Kidney epithelial cell (primary cell): Measurements from ENCODE around the gene ARHGAP8. TPM values are rescaled to one million over a fixed set of nuclear protein-coding genes. Genes with fewer than 3 reads are reported as not detected.

Source experiments
- DNase-seq: peaks from one replicate; pipeline ENCODE4 v3.0.0-alpha.2; 2010; ENCODE audit warnings: low read depth
- H3K27me3 ChIP-seq: 2 replicates; pipeline ENCODE4 v1.6.0; 2011; ENCODE audit warnings: low read length; ENCODE audit not compliant: control insufficient read depth, insufficient read depth
- H3K36me3 ChIP-seq: 2 replicates; pipeline ENCODE4 v1.5.1; 2011; ENCODE audit warnings: low read length; ENCODE audit not compliant: control insufficient read depth, insufficient read depth
- H3K4me3 ChIP-seq: 2 replicates; pipeline ENCODE4 v1.5.1; 2011; ENCODE audit warnings: low read depth, mild to moderate bottlenecking, control low read depth, low read length
- total RNA-seq: library from RNA; depleted of rRNA; stranded (reverse); fragments of >200 nt; gene quantifications from 2 replicates; pipeline ENCODE4 v1.2.3, GENCODE V29; 2015
- TF ChIP-seq, protein P1 (sequence below): IDR thresholded peaks from 2 replicates; pipeline ENCODE4 v1.5.1; 2011; ENCODE audit warnings: mild to moderate bottlenecking, moderate library complexity, low read length, control low read depth, inconsistent platforms; ENCODE audit not compliant: insufficient read depth, poor library complexity, severe bottlenecking

ARHGAP8 gene
- total RNA-seq, 1 donor from 2014 or later, result 22.9 TPM

DNA sequence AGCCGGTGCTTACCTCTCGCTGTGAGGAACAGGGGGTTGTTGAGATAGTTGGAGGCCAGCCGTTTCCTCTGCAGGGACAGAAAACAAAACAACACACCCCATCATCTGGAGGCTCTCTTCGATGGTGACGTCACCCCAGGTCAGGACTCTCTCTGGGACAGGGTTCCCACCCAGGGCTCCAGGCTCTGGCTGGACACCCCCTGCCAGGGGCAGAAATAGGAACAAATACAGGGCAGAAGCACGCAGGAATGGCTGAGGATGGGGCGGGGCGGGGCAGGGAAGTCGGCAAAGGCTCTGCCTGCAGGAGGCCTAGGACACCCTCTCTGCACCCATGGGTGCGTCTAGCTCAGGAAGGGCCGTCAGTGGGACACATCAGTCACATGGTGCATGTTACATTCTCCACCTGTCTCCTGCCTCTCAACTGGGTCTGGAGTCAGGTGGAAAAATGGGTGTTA is 138.9 kb downstream of the ARHGAP8 start:
- no peak for DNase-seq
- TF ChIP-seq, protein P1, sequence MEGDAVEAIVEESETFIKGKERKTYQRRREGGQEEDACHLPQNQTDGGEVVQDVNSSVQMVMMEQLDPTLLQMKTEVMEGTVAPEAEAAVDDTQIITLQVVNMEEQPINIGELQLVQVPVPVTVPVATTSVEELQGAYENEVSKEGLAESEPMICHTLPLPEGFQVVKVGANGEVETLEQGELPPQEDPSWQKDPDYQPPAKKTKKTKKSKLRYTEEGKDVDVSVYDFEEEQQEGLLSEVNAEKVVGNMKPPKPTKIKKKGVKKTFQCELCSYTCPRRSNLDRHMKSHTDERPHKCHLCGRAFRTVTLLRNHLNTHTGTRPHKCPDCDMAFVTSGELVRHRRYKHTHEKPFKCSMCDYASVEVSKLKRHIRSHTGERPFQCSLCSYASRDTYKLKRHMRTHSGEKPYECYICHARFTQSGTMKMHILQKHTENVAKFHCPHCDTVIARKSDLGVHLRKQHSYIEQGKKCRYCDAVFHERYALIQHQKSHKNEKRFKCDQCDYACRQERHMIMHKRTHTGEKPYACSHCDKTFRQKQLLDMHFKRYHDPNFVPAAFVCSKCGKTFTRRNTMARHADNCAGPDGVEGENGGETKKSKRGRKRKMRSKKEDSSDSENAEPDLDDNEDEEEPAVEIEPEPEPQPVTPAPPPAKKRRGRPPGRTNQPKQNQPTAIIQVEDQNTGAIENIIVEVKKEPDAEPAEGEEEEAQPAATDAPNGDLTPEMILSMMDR, result no peak
- H3K36me3 ChIP-seq, result no peaks in the 10 kb centered on the region
- H3K4me3 ChIP-seq, result no peak overlapping the region
- no peaks in the 10 kb centered on the region for H3K27me3 ChIP-seq

DNA sequence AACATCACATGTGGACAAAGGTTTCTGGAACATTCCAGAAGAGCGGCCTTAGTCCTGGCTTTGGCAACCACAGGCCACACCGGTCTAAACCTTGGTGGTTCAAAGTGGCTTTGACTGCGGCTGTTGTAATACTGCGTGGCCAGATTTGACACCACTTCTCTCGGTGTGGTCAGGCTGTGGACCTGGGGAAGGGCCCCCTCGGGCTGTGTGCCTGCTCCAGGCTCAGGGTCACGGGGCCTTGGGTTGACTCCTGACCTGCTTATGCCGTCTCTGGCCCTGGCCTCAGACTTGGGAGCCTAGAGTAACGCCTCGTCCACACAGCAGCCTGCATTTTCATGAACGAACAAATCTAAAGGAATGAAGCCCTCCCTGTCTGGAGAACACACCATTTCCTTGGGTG is 139.4 kb downstream of the ARHGAP8 start:
- no peaks in the 10 kb centered on the region for H3K36me3 ChIP-seq
- DNase-seq, result no peak
- no peak overlapping the region for H3K4me3 ChIP-seq
- TF ChIP-seq, protein P1, result no peak
- no peaks in the 10 kb centered on the region for H3K27me3 ChIP-seq

DNA sequence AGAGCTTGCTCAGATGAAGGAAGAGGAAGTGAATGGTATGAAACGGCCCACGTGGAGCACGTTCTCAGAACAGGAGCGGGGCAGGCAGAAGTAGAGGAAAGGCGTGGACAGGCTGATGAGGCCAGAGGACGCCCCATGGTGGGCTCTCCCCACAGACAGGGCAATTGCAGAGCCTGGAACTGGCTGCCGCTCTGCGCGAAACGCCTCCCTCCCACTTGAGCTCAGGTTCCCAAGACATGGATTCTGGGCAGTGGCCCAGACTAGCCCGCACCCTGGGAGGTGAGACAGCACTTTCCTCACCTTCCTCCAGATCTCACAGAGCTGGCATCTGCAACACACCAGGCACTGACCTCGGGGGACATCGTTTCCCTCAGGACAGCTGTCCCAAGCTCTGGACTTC is 139.9 kb downstream of the ARHGAP8 start:
- TF ChIP-seq, protein P1, result no peak
- no peaks in the 10 kb centered on the region for H3K36me3 ChIP-seq

DNA sequence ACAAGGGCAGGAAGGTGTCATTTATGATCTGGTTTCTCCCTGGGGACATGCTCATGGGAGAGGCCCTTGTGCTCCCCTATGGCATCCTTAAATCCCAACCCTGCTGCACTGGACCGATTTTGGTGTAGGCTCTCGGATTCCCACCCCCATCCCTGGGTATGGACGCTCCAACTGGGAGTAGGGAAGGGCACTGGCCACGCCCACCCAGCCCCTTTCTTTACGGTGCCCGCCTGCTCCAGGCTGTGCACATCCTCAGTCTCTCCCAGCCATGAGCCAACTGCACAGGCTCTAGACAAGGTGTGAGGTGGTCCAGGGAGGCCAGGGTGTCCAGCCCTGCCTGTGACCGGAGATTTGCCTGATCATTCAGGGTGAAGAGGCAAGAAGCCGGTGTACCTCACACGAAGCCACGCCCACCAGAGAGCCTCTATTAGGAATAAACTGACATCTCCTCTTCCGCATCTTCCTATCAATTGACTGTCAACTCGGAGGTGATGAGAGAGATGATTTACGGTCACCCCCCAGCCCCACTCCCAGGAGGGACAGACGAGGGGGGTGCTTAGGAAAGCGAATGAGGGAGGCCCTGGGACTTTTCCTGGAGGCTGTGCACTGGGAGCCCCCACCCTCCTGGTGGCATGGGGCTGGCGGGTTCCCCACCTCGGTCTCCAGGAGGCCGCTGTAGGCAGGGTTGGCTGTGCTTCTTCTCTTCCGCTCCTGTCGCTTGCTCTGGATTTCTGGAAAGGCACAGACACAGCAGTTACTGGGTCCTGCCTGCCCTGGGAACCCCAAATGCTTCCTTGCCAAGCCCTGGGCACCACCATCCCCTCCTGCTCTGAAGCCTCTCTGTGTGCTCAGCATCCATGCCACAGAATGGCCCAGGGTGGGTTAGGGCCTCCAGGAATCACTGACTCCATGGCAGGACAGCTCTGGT is 140.7 kb downstream of the ARHGAP8 start:
- Histone ChIP-seq H3K4me3 (no peak overlapping the region), H3K36me3 (no peaks in the 10 kb centered on the region), H3K27me3 (no peaks in the 10 kb centered on the region)
- TF ChIP-seq, protein P1, result no peak
- no peak for DNase-seq

More for the DNA sequence above, 139.9 kb downstream of the ARHGAP8 start:
- no peak for DNase-seq
- no peak overlapping the region for H3K4me3 ChIP-seq
- H3K27me3 ChIP-seq, result no peaks in the 10 kb centered on the region

DNA sequence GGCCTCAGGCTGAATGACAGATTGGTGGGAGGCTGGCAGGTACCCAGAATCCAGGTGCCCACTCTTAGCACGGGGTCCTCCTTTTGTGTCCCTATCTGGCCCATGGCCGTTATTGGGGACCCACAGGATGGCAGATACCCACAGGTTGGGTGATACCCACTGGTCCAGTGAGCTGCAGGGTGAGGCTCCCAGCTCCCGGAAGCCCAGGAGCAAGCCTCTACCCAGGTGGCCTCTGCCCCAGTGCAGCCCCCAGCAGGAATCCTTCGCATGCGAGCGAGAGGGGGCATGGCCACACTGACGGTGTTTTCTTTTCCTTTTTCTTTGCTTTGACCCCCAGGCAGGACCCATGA is 141.3 kb downstream of the ARHGAP8 start:
- TF ChIP-seq, protein P1, result no peak
- Histone ChIP-seq H3K4me3 (no peak overlapping the region), H3K36me3 (no peaks in the 10 kb centered on the region), H3K27me3 (no peaks in the 10 kb centered on the region)
- no peak for DNase-seq

DNA sequence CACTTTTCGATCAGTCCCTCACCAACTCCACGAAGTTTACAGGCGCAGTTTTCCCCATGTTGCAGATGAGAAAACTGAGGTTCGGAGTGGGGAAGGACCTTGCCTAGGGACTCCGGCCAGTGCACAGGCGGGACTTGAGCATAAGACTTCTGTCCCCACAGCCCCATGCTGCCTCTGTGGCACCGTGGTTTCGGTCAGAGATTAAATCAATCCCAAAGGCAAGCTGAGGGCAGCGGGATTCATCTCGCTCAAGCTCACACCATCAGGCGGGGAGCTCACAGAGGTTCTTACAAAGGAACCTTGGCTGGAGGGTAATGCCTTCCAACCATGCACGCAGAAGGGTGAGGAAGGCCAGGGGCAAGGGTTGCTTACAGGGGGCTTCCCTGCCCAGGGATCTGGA is 141.9 kb downstream of the ARHGAP8 start:
- Histone ChIP-seq H3K36me3 (no peaks in the 10 kb centered on the region), H3K4me3 (no peak overlapping the region), H3K27me3 (no peaks in the 10 kb centered on the region)
- TF ChIP-seq, protein P1, result no peak
- no peak for DNase-seq
